AG09309 (cell line): ENCODE measurements around the gene PCMT1.
"Not testable (repeated sequence)": the region's sequence is repeated elsewhere in the genome, so short reads cannot be mapped to it uniquely, and the experiment has no call there.

Source experiments
- DNase-seq: peaks from one replicate; pipeline ENCODE4 v3.0.0-alpha.2; 2010; ENCODE audit warnings: low read depth
- H3K4me3 ChIP-seq: 2 replicates; pipeline ENCODE4 v1.5.1; 2011; ENCODE audit warnings: mild to moderate bottlenecking, low read depth, low read length, moderate library complexity; ENCODE audit not compliant: control insufficient read depth
- TF ChIP-seq, protein P1 (sequence below): IDR thresholded peaks from 2 replicates; pipeline ENCODE4 v1.5.1; 2011; ENCODE audit warnings: mild to moderate bottlenecking, low read depth, low read length, inconsistent platforms; ENCODE audit not compliant: insufficient read depth, control insufficient read depth; ENCODE audit errors: missing control alignments

PCMT1 gene

GRCh38 chr6:149728499-149729234 is 20.9 kb upstream of the PCMT1 start:
- H3K4me3 ChIP-seq, result no peak overlapping the region
- DNase-seq, result no peak
- TF ChIP-seq, protein P1, sequence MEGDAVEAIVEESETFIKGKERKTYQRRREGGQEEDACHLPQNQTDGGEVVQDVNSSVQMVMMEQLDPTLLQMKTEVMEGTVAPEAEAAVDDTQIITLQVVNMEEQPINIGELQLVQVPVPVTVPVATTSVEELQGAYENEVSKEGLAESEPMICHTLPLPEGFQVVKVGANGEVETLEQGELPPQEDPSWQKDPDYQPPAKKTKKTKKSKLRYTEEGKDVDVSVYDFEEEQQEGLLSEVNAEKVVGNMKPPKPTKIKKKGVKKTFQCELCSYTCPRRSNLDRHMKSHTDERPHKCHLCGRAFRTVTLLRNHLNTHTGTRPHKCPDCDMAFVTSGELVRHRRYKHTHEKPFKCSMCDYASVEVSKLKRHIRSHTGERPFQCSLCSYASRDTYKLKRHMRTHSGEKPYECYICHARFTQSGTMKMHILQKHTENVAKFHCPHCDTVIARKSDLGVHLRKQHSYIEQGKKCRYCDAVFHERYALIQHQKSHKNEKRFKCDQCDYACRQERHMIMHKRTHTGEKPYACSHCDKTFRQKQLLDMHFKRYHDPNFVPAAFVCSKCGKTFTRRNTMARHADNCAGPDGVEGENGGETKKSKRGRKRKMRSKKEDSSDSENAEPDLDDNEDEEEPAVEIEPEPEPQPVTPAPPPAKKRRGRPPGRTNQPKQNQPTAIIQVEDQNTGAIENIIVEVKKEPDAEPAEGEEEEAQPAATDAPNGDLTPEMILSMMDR, result no peak

DNA sequence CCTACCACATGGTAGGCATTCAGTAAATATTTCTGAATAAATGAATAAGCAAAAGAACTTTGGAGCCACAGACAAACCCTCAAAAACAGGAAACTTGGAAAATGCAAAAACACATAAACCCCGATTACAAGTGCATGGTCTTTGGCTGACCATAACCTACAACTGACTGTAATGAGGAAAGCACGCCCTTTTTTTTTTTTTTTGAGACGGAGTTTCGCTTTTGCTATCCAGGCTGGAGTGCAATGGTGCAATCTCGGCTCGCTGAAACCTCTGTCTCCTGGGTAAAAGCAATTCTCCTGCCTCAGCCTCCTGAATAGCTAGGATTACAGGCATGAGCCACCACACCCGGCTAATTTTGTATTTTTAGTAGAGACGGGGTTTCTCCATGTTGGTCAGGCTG is 19.7 kb upstream of the PCMT1 start:
- TF ChIP-seq, protein P1, result no peak
- H3K4me3 ChIP-seq, result no peak overlapping the region

DNA sequence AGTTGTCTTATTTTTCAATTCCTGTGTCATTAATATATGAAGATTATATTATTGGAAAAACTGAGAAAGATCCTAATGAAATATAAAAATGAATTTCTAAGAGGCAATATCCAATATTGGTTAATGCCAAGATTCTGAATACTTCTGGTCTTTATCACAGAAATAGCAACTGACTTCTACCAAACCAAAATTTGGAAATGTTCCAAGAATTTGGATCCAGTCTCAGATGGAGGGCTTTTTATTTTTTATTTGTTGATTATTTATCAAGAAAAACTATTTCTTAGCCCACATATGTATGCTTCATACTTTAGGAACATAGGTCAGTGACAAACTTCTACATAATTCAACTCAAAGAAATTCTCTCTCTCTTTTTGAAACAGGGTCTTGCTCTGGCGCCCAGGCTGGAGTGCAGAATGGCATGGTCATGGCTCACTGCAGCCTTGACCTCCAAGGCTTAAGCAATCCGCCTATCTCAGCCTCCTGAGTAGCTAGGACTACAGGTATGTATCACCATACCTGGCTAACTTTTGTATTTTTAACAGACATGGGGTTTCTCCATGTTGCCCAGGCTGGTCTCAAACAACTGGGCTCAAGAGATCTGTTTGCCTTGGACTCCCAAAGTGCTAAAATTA is 16.3 kb upstream of the PCMT1 start:
- TF ChIP-seq, protein P1, result no peak
- no peak overlapping the region for H3K4me3 ChIP-seq
- no peak for DNase-seq

More for the DNA sequence above, 19.7 kb upstream of the PCMT1 start:
- no peak for DNase-seq

DNA sequence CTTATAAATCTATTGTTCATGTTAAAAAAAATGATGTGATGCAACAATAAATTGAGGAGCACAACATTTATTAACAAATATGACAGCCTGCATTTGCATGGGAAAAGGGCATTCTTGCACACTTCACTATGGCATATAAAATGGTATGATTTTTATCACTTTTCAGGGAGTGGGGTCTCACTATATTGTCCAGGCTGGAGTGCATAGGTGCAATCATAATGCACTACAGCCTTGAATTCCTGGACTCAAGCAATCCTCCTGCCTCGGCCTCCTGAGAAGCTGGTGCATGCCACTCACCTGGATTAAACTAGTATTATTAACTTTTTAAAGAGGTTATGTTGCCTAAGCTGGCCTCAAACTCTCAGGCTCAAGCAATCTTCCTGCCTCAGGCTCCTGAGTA is 14.6 kb upstream of the PCMT1 start:
- no peak overlapping the region for H3K4me3 ChIP-seq
- no peak for DNase-seq
- TF ChIP-seq, protein P1, result no peak

DNA sequence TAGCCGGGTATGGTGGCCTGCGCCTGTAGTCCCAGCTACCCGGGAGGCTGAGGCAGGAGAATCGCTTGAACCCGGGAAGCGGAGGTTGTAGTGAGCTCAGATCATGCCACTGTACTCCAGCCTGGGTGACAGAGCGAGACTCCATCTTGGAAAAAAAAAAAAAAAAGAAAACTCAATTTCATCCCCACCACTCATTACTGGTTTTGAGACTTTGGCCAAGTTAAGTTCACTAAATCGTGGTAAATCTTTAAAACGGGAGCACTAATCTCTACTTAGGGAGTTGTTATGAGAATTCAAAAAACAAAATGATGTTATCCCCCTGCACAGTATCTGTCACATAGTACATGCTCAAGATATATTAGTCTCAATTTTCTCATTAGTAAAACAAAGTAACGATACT is 4.3 kb upstream of the PCMT1 start:
- DNase-seq, result not testable (repeated sequence)
- peak overlapping the region; percentile 85 for H3K4me3 ChIP-seq

DNA sequence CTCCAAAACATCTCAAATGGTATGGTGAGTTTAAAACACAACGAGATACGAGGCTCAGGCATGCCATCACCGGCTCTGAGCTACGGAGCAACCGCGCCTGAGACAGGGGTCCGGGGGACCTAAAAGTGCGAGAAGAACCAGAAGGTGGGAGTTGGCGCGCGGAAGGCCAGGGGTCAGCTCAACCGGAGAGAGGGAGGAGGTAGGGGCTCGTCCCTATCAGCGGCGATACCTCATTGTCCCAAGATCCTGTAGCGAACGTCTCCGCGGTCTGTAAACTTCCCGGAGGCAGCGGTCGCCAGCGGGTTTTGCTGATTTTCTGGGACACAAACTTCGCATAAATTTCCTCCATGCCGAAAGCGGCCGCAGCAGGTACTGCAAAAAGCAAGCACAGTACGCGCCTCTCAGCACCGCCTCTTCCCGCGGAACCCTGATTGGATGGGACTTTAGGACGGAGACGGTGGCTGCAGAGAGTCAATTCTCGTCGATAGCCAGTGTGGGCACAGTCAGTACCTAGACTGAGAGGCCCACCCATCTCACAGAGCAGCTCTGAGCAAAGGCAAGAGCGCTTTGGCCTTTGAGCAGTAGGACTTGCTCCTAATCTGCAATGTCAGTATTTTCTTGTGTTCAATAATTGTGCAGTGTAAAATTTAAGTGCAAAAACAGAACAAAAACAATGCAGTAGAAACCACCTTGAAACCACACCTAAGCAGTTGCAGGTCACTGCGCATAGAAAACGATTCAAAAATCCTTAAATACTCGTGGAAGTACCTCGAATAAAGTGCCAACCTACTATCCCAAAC is 3.2 kb upstream of the PCMT1 start, which contains the start of gene NUP43:
TSS of gene NUP43 (minus strand) at position 383 of the 800 bp plus-strand sequence. CDS start at position 349, 34 bp downstream.
- TF ChIP-seq, protein P1, result peak; percentile 49

GRCh38 chr6:149749082-149749593 is 403 bp upstream of the PCMT1 start:
- not testable (repeated sequence) for DNase-seq
- H3K4me3 ChIP-seq, result peak overlapping the region; percentile 41

More for the DNA sequence above, 3.2 kb upstream of the PCMT1 start, which contains the start of gene NUP43:
- peak; percentile 64 for DNase-seq
- H3K4me3 ChIP-seq, result peak within 1 kb of the TSS; percentile 85
